ENCODE measurements around the gene ISLR. TPM values are rescaled to one million over a fixed set of nuclear protein-coding genes. Genes with fewer than 3 reads are reported as not detected.

The ISLR gene
- total RNA-seq, 1 donor from 2014 or later: 35.5 TPM

GRCh38 chr15:74192751-74193150 is 19.2 kb downstream of the ISLR start:
- no peak for DNase-seq (ENCODE audit: low spot score)

GRCh38 chr15:74193299-74193718 is 19.8 kb downstream of the ISLR start:
- no peak for DNase-seq (ENCODE audit: low spot score)

GRCh38 chr15:74193905-74194304 is 20.4 kb downstream of the ISLR start:
- DNase-seq (ENCODE audit: low spot score): no peak

GRCh38 chr15:74194572-74195559 is 21.4 kb downstream of the ISLR start:
- no peak for DNase-seq (ENCODE audit: low spot score)

GRCh38 chr15:74196175-74196574 is 22.7 kb downstream of the ISLR start:
- no peak for DNase-seq (ENCODE audit: low spot score)

- DNase-seq (ENCODE audit: low spot score): no peak
Measured at GRCh38 chr15:74197176-74197965, 23.9 kb downstream of the ISLR start.

GRCh38 chr15:74199297-74199652 is 25.8 kb downstream of the ISLR start:
- no peak for DNase-seq (ENCODE audit: low spot score)

- DNase-seq (ENCODE audit: low spot score): no peak
Measured at GRCh38 chr15:74200412-74200815, 26.9 kb downstream of the ISLR start.

- DNase-seq (ENCODE audit: low spot score): no peak
Measured at GRCh38 chr15:74200871-74201419, 27.4 kb downstream of the ISLR start.

GRCh38 chr15:74201710-74202420 is 28.4 kb downstream of the ISLR start:
- DNase-seq (ENCODE audit: low spot score): no peak

GRCh38 chr15:74202452-74203401 is 29.2 kb downstream of the ISLR start, which contains the start of gene STRA6:
TSS of gene STRA6 (minus strand) at chr15:74202787. CDS start at chr15:74202267, 520 bp downstream.
- no peak for DNase-seq (ENCODE audit: low spot score)

- no peak for DNase-seq (ENCODE audit: low spot score)
Measured at GRCh38 chr15:74203914-74204431, 30.5 kb downstream of the ISLR start.

GRCh38 chr15:74205582-74205947 is 32.1 kb downstream of the ISLR start:
- DNase-seq (ENCODE audit: low spot score): no peak

GRCh38 chr15:74206801-74207281 is 33.3 kb downstream of the ISLR start:
- DNase-seq (ENCODE audit: low spot score): no peak

- no peak for DNase-seq (ENCODE audit: low spot score)
Measured at GRCh38 chr15:74207652-74208440, 34.3 kb downstream of the ISLR start.

- no peak for DNase-seq (ENCODE audit: low spot score)
Measured at GRCh38 chr15:74208496-74208895, 35.0 kb downstream of the ISLR start.

GRCh38 chr15:74208901-74209559 is 35.5 kb downstream of the ISLR start:
- DNase-seq (ENCODE audit: low spot score): no peak

GRCh38 chr15:74209560-74209958 is 36.0 kb downstream of the ISLR start:
- DNase-seq (ENCODE audit: low spot score): no peak

Data from mesenteric fat pad (tissue), 1 donor.